ENCODE data around the gene CMTM4.

GRCh38 chr16:66735891-66736290, 39.3 kb upstream of the CMTM4 start:
- TF ChIP-seq POLR2A (IDR thresholded peaks at IDR 0.05; ENCODE audit: low read depth, low read length) (no peak), POLR2AphosphoS5 (IDR thresholded peaks at IDR 0.05; ENCODE audit: low read depth, low read length) (no peak), TAF1 (IDR thresholded peaks at IDR 0.05; ENCODE audit: low read depth, low read length) (no peak), POU2F2 (IDR thresholded peaks at IDR 0.05; ENCODE audit: low read depth, low read length) (no peak), SPI1 (IDR thresholded peaks at IDR 0.05; ENCODE audit: low read depth, low read length) (no peak)
